Ascending aorta (tissue), 2 donors: ENCODE measurements around the gene CNKSR3. TPM values are rescaled to one million over a fixed set of nuclear protein-coding genes. Genes with fewer than 3 reads are reported as not detected.

Experiments used
- DNase-seq, 2 donors: peaks; one replicate each; pipeline ENCODE4 v3.0.0-alpha.2; 2019; ENCODE audit warnings: low spot score in 2 of 2
- H3K27ac ChIP-seq, 2 donors: fragments of 200-600 bp; sonication (generic); one replicate each; pipeline ENCODE4 v1.5.1; 2016 to 2017; ENCODE audit warnings: mild to moderate bottlenecking in 1 of 2
- H3K27me3 ChIP-seq: fragments of 200-600 bp; sonication (generic); one replicate; pipeline ENCODE4 v1.5.1; 2017
- H3K36me3 ChIP-seq, 2 donors: fragments of 200-600 bp; sonication (generic); one replicate each; pipeline ENCODE4 v1.5.1; 2016
- H3K4me1 ChIP-seq, 2 donors: fragments of 200-600 bp; sonication (generic); one replicate each; pipeline ENCODE4 v1.5.1; 2016 to 2017; ENCODE audit warnings: mild to moderate bottlenecking in 1 of 2
- H3K4me3 ChIP-seq, 2 donors: fragments of 200-600 bp; sonication (generic); one replicate each; pipeline ENCODE4 v1.5.1; 2016 to 2017; ENCODE audit warnings: mild to moderate bottlenecking in 1 of 2
- H3K9me3 ChIP-seq, 2 donors: fragments of 200-600 bp; sonication (generic); one replicate each; pipeline ENCODE4 v1.5.1; 2016
- CTCF ChIP-seq, 3 experiments: fragments of 200-600 bp in 2 of 3; fragments of 450-650 bp in 1 of 3; sonication (generic) in 2 of 3; IDR thresholded peaks; one replicate each; pipeline ENCODE4 v1.5.1; 2016 to 2019; ENCODE audit warnings: antibody characterized with exemption in 3 of 3, mild to moderate bottlenecking in 1 of 3, moderate library complexity in 1 of 3
- intact Hi-C: fragments of 100-400 bp; cut with DNase I; formaldehyde crosslinking; loops from one replicate; pipeline ENCODE4 v1.15.1; 2023
- total RNA-seq: library from RNA; depleted of rRNA; stranded (reverse); fragments of >200 nt; gene quantifications from one replicate; pipeline ENCODE4 v1.1.0, GENCODE V29; 2016

Gene CNKSR3
- total RNA-seq, 1 donor from 2014 or later: 9.7 TPM

DNA sequence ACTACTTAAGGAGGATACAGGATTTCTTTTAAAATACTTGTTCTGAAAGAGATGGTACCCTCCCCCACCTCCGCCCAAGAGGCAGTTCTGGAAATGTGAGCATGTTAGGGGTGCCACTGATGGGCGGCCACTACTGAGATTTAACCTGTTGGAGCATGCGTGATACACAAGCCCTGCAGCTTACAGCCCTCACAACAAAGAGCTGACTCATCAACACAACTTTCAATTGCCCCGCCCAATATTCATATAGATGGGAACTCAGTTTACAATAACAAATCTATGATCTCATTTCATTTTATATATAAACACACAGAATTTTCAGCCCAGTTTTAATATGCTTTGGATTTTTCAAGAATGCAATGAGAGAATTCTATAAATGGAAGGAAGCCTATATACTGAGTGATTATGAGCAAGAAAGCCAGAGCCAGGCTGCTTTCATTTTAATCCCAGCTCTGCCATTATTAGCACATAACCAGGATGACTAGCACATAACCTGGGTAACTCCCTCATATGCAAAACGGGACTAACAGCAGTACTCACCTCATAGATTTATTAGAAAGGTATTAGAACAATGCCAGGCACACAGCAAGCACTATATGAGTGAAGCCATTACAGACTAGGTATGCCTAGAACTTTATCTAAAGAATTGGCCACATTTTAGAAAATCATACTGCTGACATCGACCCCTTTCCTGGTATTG lies 108.3 kb downstream of the CNKSR3 start:
- H3K9me3 ChIP-seq: no peaks in the 10 kb centered on the region
- no peak for DNase-seq
- H3K4me3 ChIP-seq: no peak overlapping the region
- H3K36me3 ChIP-seq: peaks cover 8 to 30% of the 10 kb centered on the region in 2 donors
- intact Hi-C loops: no loop called here
- H3K27ac ChIP-seq: no peak overlapping the region
- no peaks in the 10 kb centered on the region for H3K27me3 ChIP-seq
- no peak for TF ChIP-seq CTCF (IDR thresholded peaks at IDR 0.05)
- peaks cover 0 to 9% of the 10 kb centered on the region in 2 donors for H3K4me1 ChIP-seq

GRCh38 chr6:154399097-154399496 lies 111.4 kb downstream of the CNKSR3 start:
- H3K27ac ChIP-seq: no peak overlapping the region
- no peaks in the 10 kb centered on the region for H3K9me3 ChIP-seq
- no peak for DNase-seq
- TF ChIP-seq CTCF (IDR thresholded peaks at IDR 0.05): no peak
- no peaks in the 10 kb centered on the region for H3K27me3 ChIP-seq
- peaks cover 8 to 22% of the 10 kb centered on the region in 2 donors for H3K36me3 ChIP-seq
- no peak overlapping the region for H3K4me3 ChIP-seq
- peaks cover 0 to 2% of the 10 kb centered on the region in 2 donors for H3K4me1 ChIP-seq
- intact Hi-C loops: no loop called here

DNA sequence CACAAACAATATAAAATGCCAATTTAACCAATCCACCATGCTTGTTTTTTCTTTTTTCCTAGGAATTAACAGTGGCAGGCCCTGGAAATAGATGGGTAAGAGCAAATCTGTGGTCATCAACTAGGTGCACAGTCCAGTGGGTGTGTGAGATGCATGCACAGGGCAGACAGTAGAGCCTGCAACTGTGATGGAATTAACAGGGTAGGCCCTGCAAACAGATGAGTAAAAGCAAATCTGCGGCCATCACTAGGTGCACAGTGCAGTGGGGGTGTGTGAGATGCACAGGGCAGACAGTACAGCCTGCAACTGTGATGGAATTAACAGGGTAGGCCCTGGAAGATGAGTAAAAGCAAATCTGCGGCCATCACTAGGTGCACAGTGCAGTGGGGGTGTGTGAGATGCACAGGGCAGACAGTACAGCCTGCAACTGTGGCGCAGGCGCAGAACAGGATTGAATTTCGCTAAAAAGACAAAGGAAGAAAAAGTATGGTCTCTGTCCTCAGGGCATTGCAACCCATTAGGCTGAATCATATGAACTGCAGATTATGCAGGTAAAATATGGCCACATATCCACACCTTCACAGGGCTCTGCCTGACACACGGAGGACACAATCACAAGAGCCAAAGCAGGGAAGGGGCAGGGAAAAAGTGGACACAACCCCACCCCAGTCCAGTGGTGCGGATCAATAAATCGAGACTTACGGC lies 112.8 kb downstream of the CNKSR3 start:
- no peak for DNase-seq
- intact Hi-C loops: no loop called here
- H3K27me3 ChIP-seq: no peaks in the 10 kb centered on the region
- TF ChIP-seq CTCF (IDR thresholded peaks at IDR 0.05): no peak
- no peak overlapping the region for H3K4me3 ChIP-seq
- no peaks in the 10 kb centered on the region for H3K4me1 ChIP-seq
- no peaks in the 10 kb centered on the region for H3K9me3 ChIP-seq
- no peak overlapping the region for H3K27ac ChIP-seq
- peaks cover 8 to 22% of the 10 kb centered on the region in 2 donors for H3K36me3 ChIP-seq

- intact Hi-C loops: no loop called here
- Histone ChIP-seq H3K27ac (no peak overlapping the region), H3K4me3 (no peak overlapping the region), H3K9me3 (no peaks in the 10 kb centered on the region), H3K4me1 (no peaks in the 10 kb centered on the region), H3K36me3 (peaks cover under 1 to 10% of the 10 kb centered on the region in 2 donors), H3K27me3 (no peaks in the 10 kb centered on the region)
- no peak for TF ChIP-seq CTCF (IDR thresholded peaks at IDR 0.05)
- no peak for DNase-seq
These were observed 114.6 kb downstream of the CNKSR3 start for GRCh38 chr6:154395878-154396277.

GRCh38 chr6:154395316-154395715 lies 115.2 kb downstream of the CNKSR3 start:
- Histone ChIP-seq H3K4me1 (no peaks in the 10 kb centered on the region), H3K27ac (no peak overlapping the region), H3K36me3 (peaks cover 0 to 6% of the 10 kb centered on the region in 2 donors), H3K9me3 (no peaks in the 10 kb centered on the region), H3K4me3 (no peak overlapping the region), H3K27me3 (no peaks in the 10 kb centered on the region)
- intact Hi-C loops: no loop called here
- no peak for TF ChIP-seq CTCF (IDR thresholded peaks at IDR 0.05)
- DNase-seq: no peak
